ENCODE data around the gene SP140L.
"Not testable (repeated sequence)": the region's sequence is repeated elsewhere in the genome, so short reads cannot be mapped to it uniquely, and the experiment has no call there.

DNA sequence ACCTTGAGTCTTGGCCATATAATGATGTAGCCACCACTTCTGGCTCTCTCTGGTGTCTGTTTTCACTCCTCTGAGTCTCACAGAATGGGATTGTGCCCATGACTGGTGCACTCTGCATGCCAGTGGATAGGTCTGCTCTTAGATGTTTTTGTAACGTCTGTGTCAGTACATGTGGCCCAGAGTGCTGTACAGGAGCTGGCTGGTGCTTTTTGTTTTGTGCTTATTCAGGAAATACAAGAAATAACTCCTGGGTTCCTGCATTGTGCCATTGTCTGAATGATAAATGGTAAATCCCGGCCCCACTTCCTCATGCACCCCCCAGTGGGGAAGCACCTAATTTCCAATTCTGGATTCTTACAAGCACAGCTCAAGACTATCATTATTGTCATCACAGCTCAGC, 82.3 kb downstream of the SP140L start:
- not testable (repeated sequence) for TF ChIP-seq CTCF, POLR2A (IDR thresholded peaks at IDR 0.05)
